HEK293 (cell line): ENCODE measurements around the gene FSTL4.

Experiments used
- CTCF ChIA-PET: fragments of 350-600 bp; formaldehyde crosslinking; extraction: SDS; loops from one replicate; lab custom pipeline; 2021; ENCODE audit warnings: antibody characterized with exemption; lab: Yijun Ruan, JAX
- POLR2A ChIA-PET: fragments of 300-600 bp; formaldehyde crosslinking; extraction: SDS; loops from one replicate; lab custom pipeline; 2020; ENCODE audit warnings: antibody characterized with exemption, inconsistent platforms; lab: Yijun Ruan, JAX
- H3K27ac ChIP-seq: fragments of 200-500 bp; sonication (Bioruptor generic); 2 replicates; pipeline ENCODE4 v1.5.1; 2014; ENCODE audit warnings: low read depth, low read length, control low read depth, inconsistent platforms; ENCODE audit errors: extremely low read depth
- H3K36me3 ChIP-seq, 2 experiments: fragments of 200-500 bp in 1 of 2; sonication (Bioruptor generic) in 1 of 2; 1 replicate in 1 of 2; 2 replicates in 1 of 2; pipeline ENCODE4 v1.5.1; 2014 to 2017; ENCODE audit warnings: inconsistent platforms in 2 of 2, low read length in 2 of 2; ENCODE audit not compliant: control insufficient read depth in 2 of 2, insufficient read depth in 1 of 2
- H3K4me1 ChIP-seq: fragments of 200-500 bp; sonication (Bioruptor generic); 2 replicates; pipeline ENCODE4 v1.5.1; 2014; ENCODE audit warnings: mild to moderate bottlenecking, low read length, inconsistent platforms; ENCODE audit not compliant: control insufficient read depth, insufficient read depth
- H3K4me3 ChIP-seq: 2 replicates; pipeline ENCODE4 v1.5.1; 2011; ENCODE audit warnings: low read depth, mild to moderate bottlenecking, control low read depth, low read length, moderate library complexity
- H3K9me3 ChIP-seq: fragments of 200-500 bp; sonication (Bioruptor generic); 2 replicates; pipeline ENCODE4 v1.5.1; 2014; ENCODE audit warnings: low read depth, low read length, inconsistent platforms; ENCODE audit not compliant: control insufficient read depth, insufficient read depth
- BCL6B ChIP-seq: fragments of 450-650 bp; formaldehyde crosslinking; IDR thresholded peaks from 2 replicates; pipeline ENCODE4 v1.5.1; 2017; ENCODE audit warnings: missing biosample characterization, missing genetic modification characterization
- HOXA7 ChIP-seq: sonication (generic); formaldehyde crosslinking; IDR thresholded peaks from 2 replicates; pipeline ENCODE4 v1.8.1; 2022; ENCODE audit warnings: missing genetic modification reagents, borderline replicate concordance
- PRDM10 ChIP-seq: fragments of 450-650 bp; formaldehyde crosslinking; IDR thresholded peaks from 2 replicates; pipeline ENCODE4 v1.5.1; 2016; ENCODE audit warnings: missing biosample characterization, missing genetic modification characterization
- PRDM6 ChIP-seq: fragments of 450-650 bp; formaldehyde crosslinking; IDR thresholded peaks from 2 replicates; pipeline ENCODE4 v1.5.1; 2017; ENCODE audit warnings: missing biosample characterization, missing genetic modification characterization
- WT1 ChIP-seq: fragments of 450-650 bp; formaldehyde crosslinking; IDR thresholded peaks from 2 replicates; pipeline ENCODE4 v1.5.1; 2016; ENCODE audit warnings: missing biosample characterization, missing genetic modification characterization
- YY2 ChIP-seq: fragments of 450-650 bp; formaldehyde crosslinking; IDR thresholded peaks from 2 replicates; pipeline ENCODE4 v1.5.1; 2016; ENCODE audit warnings: missing biosample characterization, missing genetic modification characterization
- ZFHX2 ChIP-seq: fragments of 450-650 bp; formaldehyde crosslinking; conservative IDR thresholded peaks from 2 replicates; pipeline ENCODE4 v1.5.1; 2016; ENCODE audit warnings: missing biosample characterization, missing genetic modification characterization
- ZNF169 ChIP-seq: fragments of 450-650 bp; formaldehyde crosslinking; IDR thresholded peaks from 2 replicates; pipeline ENCODE4 v1.5.1; 2016; ENCODE audit warnings: missing biosample characterization, missing genetic modification characterization
- ZNF2 ChIP-seq: fragments of 450-650 bp; formaldehyde crosslinking; IDR thresholded peaks from 2 replicates; pipeline ENCODE4 v1.5.1; 2016; ENCODE audit warnings: missing biosample characterization, missing genetic modification characterization
- ZNF211 ChIP-seq: fragments of 450-650 bp; formaldehyde crosslinking; IDR thresholded peaks from 2 replicates; pipeline ENCODE4 v1.5.1; 2016; ENCODE audit warnings: low read depth, missing biosample characterization, missing genetic modification characterization
- ZNF214 ChIP-seq: fragments of 450-650 bp; formaldehyde crosslinking; IDR thresholded peaks from 2 replicates; pipeline ENCODE4 v1.5.1; 2017; ENCODE audit warnings: missing biosample characterization, mild to moderate bottlenecking, missing genetic modification characterization, borderline replicate concordance
- ZNF354C ChIP-seq: fragments of 450-650 bp; formaldehyde crosslinking; IDR thresholded peaks from 2 replicates; pipeline ENCODE4 v1.5.1; 2016; ENCODE audit warnings: missing biosample characterization, missing genetic modification characterization, low read depth, borderline replicate concordance
- ZNF391 ChIP-seq: fragments of 450-650 bp; formaldehyde crosslinking; IDR thresholded peaks from 2 replicates; pipeline ENCODE4 v1.5.1; 2016; ENCODE audit warnings: low read depth, missing biosample characterization, missing genetic modification characterization, borderline replicate concordance
- ZNF433 ChIP-seq: fragments of 450-650 bp; formaldehyde crosslinking; IDR thresholded peaks from 2 replicates; pipeline ENCODE4 v1.5.1; 2016; ENCODE audit warnings: missing biosample characterization, missing genetic modification characterization, low read depth
- ZNF488 ChIP-seq: fragments of 450-650 bp; formaldehyde crosslinking; IDR thresholded peaks from 2 replicates; pipeline ENCODE4 v1.5.1; 2016; ENCODE audit warnings: missing biosample characterization, missing genetic modification characterization
- ZNF501 ChIP-seq: fragments of 450-650 bp; formaldehyde crosslinking; IDR thresholded peaks from 2 replicates; pipeline ENCODE4 v1.5.1; 2016; ENCODE audit warnings: missing biosample characterization, missing genetic modification characterization
- ZNF521 ChIP-seq: fragments of 450-650 bp; formaldehyde crosslinking; IDR thresholded peaks from 2 replicates; pipeline ENCODE4 v1.5.1; 2017; ENCODE audit warnings: missing biosample characterization, mild to moderate bottlenecking, missing genetic modification characterization
- ZNF558 ChIP-seq: fragments of 450-650 bp; formaldehyde crosslinking; IDR thresholded peaks from 2 replicates; pipeline ENCODE4 v1.5.1; 2016; ENCODE audit warnings: missing biosample characterization, missing genetic modification characterization
- ZNF658 ChIP-seq: fragments of 450-650 bp; formaldehyde crosslinking; IDR thresholded peaks from 2 replicates; pipeline ENCODE4; 2016; ENCODE audit warnings: missing biosample characterization, missing genetic modification characterization
- ZNF704 ChIP-seq: fragments of 450-650 bp; formaldehyde crosslinking; IDR thresholded peaks from 2 replicates; pipeline ENCODE4 v1.5.1; 2016; ENCODE audit warnings: missing biosample characterization, missing genetic modification characterization
- ZSCAN16 ChIP-seq: fragments of 450-650 bp; formaldehyde crosslinking; IDR thresholded peaks from 2 replicates; pipeline ENCODE4 v1.5.1; 2016; ENCODE audit warnings: missing biosample characterization, missing genetic modification characterization
- TF ChIP-seq, protein P1 (sequence below): fragments of 450-650 bp; formaldehyde crosslinking; IDR thresholded peaks from 2 replicates; pipeline ENCODE4 v1.5.1; 2016; ENCODE audit warnings: missing biosample characterization, missing genetic modification characterization, borderline replicate concordance

FSTL4 gene

DNA sequence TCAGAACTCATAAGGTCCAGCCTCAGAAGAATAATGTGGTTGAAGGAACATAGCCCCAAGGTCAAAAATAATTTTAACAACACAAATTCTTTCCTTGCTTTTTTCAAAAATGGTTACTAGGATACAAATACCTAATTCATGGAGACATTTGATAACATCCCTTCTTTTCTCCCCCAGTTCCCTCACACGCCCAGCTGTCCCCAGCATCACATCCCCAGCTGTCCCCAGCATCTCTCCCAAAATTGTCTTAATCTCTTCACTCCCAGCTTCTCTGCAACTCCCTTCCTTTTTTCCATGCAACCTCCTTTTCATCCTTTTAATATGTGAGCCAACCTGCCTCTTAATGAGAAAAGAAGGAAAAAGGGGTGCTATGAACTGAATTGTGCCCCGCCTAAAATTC lies 77.8 kb downstream of the FSTL4 start (continued):
- no peak for TF ChIP-seq ZNF558 (tag by site-specific recombination)
- no peak for TF ChIP-seq ZNF214 (tag by site-specific recombination)
- TF ChIP-seq ZNF488, result no peak
- TF ChIP-seq ZNF354C (tag by site-specific recombination), result no peak
- no peak for TF ChIP-seq ZNF211
- no peak for TF ChIP-seq HOXA7 (CRISPR knock-in tag)
- TF ChIP-seq, protein P1, sequence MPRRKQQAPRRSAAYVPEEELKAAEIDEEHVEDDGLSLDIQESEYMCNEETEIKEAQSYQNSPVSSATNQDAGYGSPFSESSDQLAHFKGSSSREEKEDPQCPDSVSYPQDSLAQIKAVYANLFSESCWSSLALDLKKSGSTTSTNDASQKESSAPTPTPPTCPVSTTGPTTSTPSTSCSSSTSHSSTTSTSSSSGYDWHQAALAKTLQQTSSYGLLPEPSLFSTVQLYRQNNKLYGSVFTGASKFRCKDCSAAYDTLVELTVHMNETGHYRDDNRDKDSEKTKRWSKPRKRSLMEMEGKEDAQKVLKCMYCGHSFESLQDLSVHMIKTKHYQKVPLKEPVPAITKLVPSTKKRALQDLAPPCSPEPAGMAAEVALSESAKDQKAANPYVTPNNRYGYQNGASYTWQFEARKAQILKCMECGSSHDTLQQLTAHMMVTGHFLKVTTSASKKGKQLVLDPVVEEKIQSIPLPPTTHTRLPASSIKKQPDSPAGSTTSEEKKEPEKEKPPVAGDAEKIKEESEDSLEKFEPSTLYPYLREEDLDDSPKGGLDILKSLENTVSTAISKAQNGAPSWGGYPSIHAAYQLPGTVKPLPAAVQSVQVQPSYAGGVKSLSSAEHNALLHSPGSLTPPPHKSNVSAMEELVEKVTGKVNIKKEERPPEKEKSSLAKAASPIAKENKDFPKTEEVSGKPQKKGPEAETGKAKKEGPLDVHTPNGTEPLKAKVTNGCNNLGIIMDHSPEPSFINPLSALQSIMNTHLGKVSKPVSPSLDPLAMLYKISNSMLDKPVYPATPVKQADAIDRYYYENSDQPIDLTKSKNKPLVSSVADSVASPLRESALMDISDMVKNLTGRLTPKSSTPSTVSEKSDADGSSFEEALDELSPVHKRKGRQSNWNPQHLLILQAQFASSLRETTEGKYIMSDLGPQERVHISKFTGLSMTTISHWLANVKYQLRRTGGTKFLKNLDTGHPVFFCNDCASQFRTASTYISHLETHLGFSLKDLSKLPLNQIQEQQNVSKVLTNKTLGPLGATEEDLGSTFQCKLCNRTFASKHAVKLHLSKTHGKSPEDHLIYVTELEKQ, result no peak
- TF ChIP-seq ZNF391 (tag by site-specific recombination), result no peak

DNA sequence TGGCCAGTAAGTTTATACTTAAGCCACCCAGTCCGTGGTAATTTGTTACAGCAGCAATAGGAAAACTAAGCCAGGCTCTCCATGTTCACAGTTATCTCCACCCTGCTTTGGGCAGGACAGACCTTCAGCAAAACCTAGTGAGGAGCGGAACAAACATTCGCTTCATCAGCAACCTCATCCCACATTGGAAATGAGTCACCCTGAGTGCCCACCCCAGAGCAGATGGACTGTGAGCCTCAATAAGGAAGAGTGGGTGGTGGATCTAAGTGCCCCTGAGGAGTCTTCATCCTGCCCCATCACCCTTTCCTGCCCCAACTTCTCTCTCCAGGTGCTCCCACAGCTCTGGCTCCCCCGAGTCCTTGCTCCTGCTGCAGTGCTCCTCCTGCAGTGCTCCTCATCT lies 78.8 kb downstream of the FSTL4 start:
- ChIA-PET CTCF (interaction anchor here (1.6 kb wide), 1 partner anchor 20 kb away, joined by 4 read pairs; no protein-coding TSS in a partner anchor), POLR2A (no interaction called here)
- no peak for TF ChIP-seq BCL6B (tag by site-specific recombination)
- TF ChIP-seq ZNF521 (tag by site-specific recombination), result no peak
- no peak for TF ChIP-seq YY2 (tag by site-specific recombination)
- TF ChIP-seq ZNF658 (tag by site-specific recombination), result no peak
- no peak for TF ChIP-seq ZSCAN16
- TF ChIP-seq ZNF169 (tag by site-specific recombination), result no peak
- peak; percentile 59 for TF ChIP-seq ZFHX2 (tag by site-specific recombination)
- TF ChIP-seq, all 188 proteins: peak for 1
- Histone ChIP-seq H3K4me3 (no peak overlapping the region), H3K4me1 (no peaks in the 10 kb centered on the region; the same call in 1 of the 2 replicates), H3K27ac (no peak overlapping the region), H3K36me3 (no peaks in the 10 kb centered on the region), H3K9me3 (no peaks in the 10 kb centered on the region)

DNA sequence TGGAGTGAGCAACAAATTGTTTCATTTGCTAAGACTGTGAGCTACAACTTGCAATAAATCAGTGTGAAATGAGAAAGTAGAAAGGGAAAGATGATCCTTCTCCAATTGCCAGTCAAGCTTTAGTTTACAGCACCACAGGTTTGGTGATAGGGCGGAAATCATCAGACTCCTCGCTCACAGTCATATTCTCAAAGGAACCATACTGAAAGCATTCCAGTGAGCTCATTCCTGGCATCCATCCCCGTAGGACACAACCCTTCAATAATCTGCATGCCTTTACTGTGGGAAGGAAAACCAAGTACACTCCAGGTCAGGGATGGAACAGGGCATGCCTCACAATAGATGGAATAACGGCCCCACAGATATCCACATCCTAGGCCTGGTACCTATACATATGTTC lies 80.7 kb downstream of the FSTL4 start:
- Histone ChIP-seq H3K9me3 (no peaks in the 10 kb centered on the region), H3K4me3 (no peak overlapping the region), H3K36me3 (no peaks in the 10 kb centered on the region), H3K27ac (no peak overlapping the region), H3K4me1 (no peaks in the 10 kb centered on the region; the same call in 1 of the 2 replicates)
- ChIA-PET POLR2A (no interaction called here), CTCF (interaction anchor here (0.8 to 1.0 kb wide), 3 partner anchors 12 to 108 kb away, joined by 4 read pairs; no protein-coding TSS in a partner anchor)
- TF ChIP-seq WT1 (no peak), ZNF169 (tag by site-specific recombination) (no peak), ZNF2 (tag by site-specific recombination) (no peak), PRDM6 (tag by site-specific recombination) (no peak), ZNF704 (tag by site-specific recombination) (no peak), ZNF433 (tag by site-specific recombination) (no peak), ZNF501 (tag by site-specific recombination) (no peak), PRDM10 (tag by site-specific recombination) (no peak)
